ENCODE data around the gene A4GALT.

A4GALT gene

GRCh38 chr22:42664976-42665831 lies 55.5 kb downstream of the A4GALT start:
- no peak for ATAC-seq
- TF ChIP-seq CSDC2 (CRISPR knock-in tag; IDR thresholded peaks at IDR 0.05) (no peak), TOX (CRISPR knock-in tag; IDR thresholded peaks at IDR 0.05; ENCODE audit: borderline replicate concordance) (no peak), ZNF70 (CRISPR knock-in tag; IDR thresholded peaks at IDR 0.05) (no peak), PATZ1 (CRISPR knock-in tag; IDR thresholded peaks at IDR 0.05; ENCODE audit: borderline replicate concordance) (no peak), ARNTL (CRISPR knock-in tag; IDR thresholded peaks at IDR 0.05; ENCODE audit: borderline replicate concordance, low read depth) (no peak), ZFP3 (CRISPR knock-in tag; IDR thresholded peaks at IDR 0.05) (no peak), ZNF565 (CRISPR knock-in tag; conservative IDR thresholded peaks at IDR 0.05; ENCODE audit: low read depth) (no peak), OSR1 (CRISPR knock-in tag; IDR thresholded peaks at IDR 0.05) (no peak), PPARA (CRISPR knock-in tag; IDR thresholded peaks at IDR 0.05; ENCODE audit: borderline replicate concordance) (no peak), BACH2 (CRISPR knock-in tag; IDR thresholded peaks at IDR 0.05; ENCODE audit: borderline replicate concordance) (no peak), ZFP30 (CRISPR knock-in tag; IDR thresholded peaks at IDR 0.05) (no peak), RARB (CRISPR knock-in tag; IDR thresholded peaks at IDR 0.05) (no peak), SNAI2 (CRISPR knock-in tag; IDR thresholded peaks at IDR 0.05) (no peak), POU6F1 (CRISPR knock-in tag; IDR thresholded peaks at IDR 0.05; ENCODE audit: borderline replicate concordance, low read depth) (no peak), ZC3H10 (CRISPR knock-in tag; IDR thresholded peaks at IDR 0.05) (no peak), TCF4 (CRISPR knock-in tag; IDR thresholded peaks at IDR 0.05; ENCODE audit: borderline replicate concordance) (no peak), CSRNP3 (CRISPR knock-in tag; IDR thresholded peaks at IDR 0.05) (no peak), CREB5 (CRISPR knock-in tag; IDR thresholded peaks at IDR 0.05; ENCODE audit: low read depth) (no peak), ZNF8 (CRISPR knock-in tag; IDR thresholded peaks at IDR 0.05) (no peak), GLIS3 (CRISPR knock-in tag; IDR thresholded peaks at IDR 0.05) (no peak)

GRCh38 chr22:42661985-42662831 lies 58.5 kb downstream of the A4GALT start:
- peak; percentile 97 for ATAC-seq
- TF ChIP-seq TCF4 (CRISPR knock-in tag; IDR thresholded peaks at IDR 0.05; ENCODE audit: borderline replicate concordance) (no peak), ZFP3 (CRISPR knock-in tag; IDR thresholded peaks at IDR 0.05) (no peak), PATZ1 (CRISPR knock-in tag; IDR thresholded peaks at IDR 0.05; ENCODE audit: borderline replicate concordance) (no peak), OSR1 (CRISPR knock-in tag; IDR thresholded peaks at IDR 0.05) (no peak), TOX (CRISPR knock-in tag; IDR thresholded peaks at IDR 0.05; ENCODE audit: borderline replicate concordance) (no peak), ESRRG (CRISPR knock-in tag; IDR thresholded peaks at IDR 0.05) (no peak), ISL1 (CRISPR knock-in tag; IDR thresholded peaks at IDR 0.05) (no peak), CREB5 (CRISPR knock-in tag; IDR thresholded peaks at IDR 0.05; ENCODE audit: low read depth) (no peak), ZFP30 (CRISPR knock-in tag; IDR thresholded peaks at IDR 0.05) (no peak), TSHZ2 (CRISPR knock-in tag; IDR thresholded peaks at IDR 0.05) (no peak), ZNF70 (CRISPR knock-in tag; IDR thresholded peaks at IDR 0.05) (no peak), CSRNP3 (CRISPR knock-in tag; IDR thresholded peaks at IDR 0.05) (no peak), RARB (CRISPR knock-in tag; IDR thresholded peaks at IDR 0.05) (no peak)

Measured in SK-N-SH treated with all-trans-retinoic acid at 6 μM for 48 hours (cell line).